HG03066 (cell line): ENCODE measurements around the gene INSL3.

Experiments used
- ATAC-seq: cut with Tn5 transposase; IDR thresholded peaks from one replicate; pipeline ENCODE4 v1.9.1; 2021; ENCODE audit warnings: low read depth; ENCODE audit not compliant: unreplicated experiment

Gene INSL3

DNA sequence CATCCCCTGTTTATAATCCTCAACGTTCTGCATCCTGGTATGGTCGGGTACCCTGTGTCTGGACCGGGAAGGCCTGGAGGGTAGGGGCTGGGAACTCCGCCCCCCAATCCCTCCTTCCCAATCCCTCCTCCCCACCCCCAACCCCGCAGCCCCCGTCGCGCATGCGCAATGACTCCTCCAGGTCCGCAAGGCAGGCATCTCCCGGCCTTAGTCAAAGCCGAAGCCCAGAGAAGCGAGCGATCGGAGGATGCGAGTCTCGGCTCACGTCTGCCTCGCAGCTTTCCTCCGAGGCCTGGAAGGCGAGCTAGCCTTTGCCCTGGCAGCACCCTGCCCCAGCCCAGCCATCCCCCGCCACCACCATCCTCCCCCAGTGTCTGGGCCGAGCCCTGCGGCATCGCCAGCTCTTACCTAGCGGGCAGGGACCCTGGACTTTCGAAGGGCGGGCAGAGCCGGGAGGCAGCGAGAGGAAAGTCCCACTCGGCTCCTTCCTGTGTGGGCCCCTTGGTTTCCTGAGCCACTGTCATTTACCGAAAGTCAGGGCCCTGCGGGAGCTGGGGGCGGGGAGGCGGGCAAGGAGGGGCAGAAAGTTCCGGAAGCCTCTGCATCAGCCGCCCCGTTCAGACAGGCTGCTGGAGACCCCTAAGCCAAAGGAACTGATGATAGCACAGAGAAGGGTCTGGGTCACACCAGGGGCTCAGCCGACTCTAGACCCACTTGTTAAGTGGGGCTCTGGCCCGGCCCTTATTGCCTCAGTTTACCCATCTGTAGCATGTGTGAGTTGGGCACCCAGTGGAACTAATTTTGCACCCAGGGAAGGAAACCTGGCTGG, 26.4 kb upstream of the INSL3 start, which contains the start of gene JAK3:
TSS of gene JAK3 (minus strand) at position 445 of the 829 bp plus-strand sequence. CDS start 3,565 bp downstream, outside the sequence.
- ATAC-seq = no peak

DNA sequence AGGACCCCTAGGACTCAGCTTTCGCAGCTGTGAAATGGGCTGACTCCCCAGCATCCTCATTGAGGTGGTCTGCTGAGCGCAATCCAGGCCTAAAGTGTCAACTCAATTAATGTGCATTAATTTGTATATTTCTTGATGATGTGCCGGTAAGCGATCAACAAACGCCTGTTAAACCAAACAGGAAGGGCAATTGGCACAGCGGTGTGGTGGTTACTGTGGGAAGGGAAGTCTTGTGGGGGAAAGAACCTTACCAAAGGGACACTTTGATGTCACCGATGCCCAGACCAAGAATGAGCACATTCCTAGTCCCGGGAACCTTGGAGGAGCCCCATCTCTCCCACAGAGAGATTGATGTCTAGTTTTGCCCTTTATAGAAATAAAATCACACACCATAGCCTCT, 24.8 kb upstream of the INSL3 start:
- ATAC-seq = no peak

DNA sequence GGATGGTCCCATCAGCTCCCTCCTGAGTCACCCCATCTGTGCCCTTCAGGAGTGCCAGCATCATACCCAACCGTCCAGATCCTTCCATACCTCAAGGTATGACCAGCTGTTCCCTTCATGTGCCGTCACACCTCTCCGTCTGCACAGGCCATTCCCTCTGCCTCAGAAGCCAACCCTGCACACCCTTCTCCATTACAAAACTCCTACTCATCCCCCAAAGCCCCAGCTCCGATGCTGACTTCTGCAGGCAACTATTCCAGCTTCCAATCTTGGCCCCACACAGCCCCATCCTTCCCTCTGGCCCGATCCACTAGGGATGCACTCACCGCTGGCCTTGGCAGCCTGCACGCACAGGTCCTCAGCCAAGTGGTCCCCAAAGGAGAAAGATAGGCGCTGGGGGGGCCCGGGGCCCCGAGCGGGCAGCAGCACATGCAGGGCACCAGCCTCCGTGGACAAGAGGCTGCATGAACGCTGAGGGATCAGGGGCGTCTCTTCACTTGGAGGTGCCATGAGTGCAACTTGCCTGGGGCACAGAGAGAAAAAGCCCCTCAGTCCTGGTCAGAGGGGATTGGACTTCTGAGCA, 22.7 kb upstream of the INSL3 start:
- no peak for ATAC-seq

DNA sequence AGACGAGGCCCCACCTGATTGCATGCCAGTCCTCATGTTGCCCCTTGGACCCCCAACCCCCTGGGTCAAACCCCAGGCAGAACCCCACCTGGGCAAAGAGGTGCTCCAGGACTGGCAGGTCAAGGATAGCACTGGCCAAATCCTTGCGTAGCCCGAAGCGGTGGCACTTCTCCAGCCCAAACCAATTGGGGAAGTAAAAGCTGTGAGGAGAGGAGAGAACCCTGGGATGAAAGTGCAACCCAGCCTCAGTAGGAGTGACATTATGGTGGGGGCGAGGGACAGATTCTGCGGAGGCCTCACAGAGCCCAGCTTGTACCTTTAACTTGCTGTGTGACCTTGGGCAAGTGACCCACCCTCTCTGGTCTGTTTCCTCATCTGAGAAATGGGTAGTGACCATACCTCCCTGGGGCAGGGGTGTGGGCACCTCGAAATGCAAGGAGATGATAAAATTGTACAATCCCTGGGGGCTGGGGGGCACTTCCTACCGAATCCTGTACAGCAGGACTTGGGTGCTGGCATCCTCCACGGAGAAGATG, 22.0 kb upstream of the INSL3 start:
- ATAC-seq = no peak

DNA sequence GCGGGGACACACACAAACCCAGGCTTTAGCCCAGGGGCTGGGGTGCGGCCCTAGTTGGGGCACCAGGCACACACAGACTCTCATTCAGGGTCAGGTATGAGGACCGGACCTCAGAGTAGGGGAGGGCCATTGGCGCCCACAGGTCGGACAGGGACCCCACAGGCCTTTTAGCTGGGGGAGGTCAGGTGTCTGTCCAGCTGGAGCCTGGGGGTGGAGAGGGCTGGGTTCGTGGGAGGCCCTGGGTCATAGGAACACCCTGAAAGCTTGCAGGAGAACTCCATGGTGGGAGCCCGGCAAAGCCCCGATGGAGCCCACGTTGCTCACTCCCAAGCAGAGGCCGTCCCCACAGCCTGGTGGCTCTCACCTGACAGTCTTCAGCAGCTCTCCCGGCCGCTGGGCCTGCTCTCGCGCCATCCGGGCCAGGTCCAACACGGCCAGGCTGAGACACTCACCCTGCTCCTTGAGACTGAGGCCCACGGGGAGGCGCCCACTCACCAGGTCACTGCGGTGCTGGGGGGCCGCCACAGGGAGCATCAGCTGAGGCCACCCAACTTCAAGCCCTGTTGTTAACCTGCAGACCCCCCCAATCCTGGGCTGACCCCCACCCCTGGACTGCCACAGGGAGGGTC, 21.5 kb upstream of the INSL3 start:
- no peak for ATAC-seq

DNA sequence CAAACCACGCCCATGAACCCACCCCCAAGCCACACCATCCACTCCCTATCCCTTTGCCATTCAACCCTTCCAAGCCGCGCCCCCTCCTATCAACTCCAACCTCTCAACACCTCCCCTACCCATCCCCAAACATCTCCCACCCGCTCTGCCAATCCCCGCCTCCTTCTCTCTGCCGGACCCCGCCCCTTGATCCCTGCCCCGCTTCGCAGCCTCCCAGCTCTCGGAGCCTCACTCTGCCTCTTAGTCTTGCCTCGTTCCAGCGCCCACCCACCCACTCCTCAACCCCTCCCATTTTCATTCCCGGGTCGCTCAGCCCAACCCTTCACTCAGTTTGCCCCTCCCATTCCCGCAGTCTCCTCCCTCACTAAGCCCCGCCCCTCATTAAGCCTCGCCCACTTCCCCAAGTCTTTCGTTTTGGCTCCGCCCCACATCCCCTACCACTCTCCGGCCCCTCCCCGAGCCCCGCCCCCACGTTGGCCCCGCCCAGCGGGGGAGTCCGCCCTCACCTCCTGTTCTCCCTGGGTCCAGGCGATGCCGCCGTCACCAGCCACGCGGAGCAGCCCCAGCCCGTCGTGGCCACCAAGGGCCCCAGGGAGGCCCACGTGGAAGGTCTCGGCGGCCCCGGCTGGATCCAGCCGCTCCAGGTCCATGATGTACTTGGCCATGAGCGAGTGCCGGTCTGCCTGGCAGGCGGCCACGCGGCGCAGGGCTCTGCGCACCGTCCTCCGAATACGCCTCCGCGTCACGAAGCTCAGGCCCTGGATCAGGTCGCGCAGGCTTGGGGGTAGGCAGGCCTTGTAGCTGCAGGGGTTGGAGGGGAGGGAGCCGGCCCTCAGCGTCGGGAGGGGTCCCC, 20.7 kb upstream of the INSL3 start:
- no peak for ATAC-seq

DNA sequence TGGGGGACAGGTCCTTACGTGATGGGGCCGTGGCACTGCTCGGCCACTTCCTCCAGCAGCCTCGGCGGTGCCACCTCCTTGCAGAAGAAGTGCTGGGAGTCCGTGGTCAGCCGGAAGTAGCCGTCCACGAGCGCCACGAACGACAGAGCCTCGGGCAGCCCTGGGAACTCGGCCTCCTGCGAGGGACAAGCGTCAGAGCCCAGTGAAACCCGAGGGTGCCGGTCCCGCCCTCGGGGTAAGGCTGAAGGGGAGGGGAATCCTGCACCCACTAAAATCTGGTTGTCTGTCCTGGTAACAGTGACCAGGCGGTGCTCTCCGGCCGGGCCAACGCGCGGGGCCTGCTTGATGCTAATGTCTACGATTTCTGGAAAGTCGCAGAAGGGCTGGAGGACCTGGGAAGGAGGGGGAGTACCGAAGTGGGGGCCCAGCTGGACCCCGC, 20.1 kb upstream of the INSL3 start:
- ATAC-seq = no peak

DNA sequence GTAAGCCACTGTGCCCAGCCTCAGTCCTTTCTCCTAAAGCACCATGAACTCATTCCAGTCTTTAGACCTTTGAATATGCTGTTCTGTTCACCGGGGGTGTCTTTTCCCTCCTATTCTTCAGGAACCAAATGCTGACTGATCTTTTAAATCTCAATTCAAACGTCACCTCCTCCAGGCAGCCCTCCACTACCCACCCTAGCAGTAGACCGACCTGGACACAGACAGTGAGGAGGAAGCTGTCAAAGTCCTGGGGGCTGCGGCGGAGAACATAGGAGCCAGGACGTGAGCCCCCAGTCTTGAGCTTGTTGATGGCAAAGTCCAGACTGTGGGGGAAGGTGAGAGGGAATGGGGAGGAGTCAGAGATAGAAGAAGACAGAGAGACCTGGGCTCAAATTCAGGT, 18.7 kb upstream of the INSL3 start:
- no peak for ATAC-seq

DNA sequence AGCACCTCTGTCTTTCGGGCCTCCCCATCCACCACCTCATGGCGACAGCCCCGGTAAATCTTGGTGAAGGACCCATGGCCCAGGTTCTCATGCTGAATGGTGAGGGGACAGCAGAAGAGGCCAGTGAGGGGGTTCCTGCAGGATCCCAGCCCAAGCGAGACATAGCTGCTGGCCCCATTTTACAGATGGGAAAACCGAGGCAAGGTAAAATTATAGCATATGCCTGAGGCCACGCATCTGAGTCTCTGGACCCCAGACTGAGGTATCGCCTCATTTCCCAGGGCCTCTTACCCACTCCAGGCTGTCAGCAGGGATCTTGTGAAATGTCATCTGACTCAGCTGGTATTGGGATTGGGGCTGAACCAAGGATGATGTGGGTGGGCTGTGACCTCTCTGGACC, 16.7 kb upstream of the INSL3 start:
- no peak for ATAC-seq

DNA sequence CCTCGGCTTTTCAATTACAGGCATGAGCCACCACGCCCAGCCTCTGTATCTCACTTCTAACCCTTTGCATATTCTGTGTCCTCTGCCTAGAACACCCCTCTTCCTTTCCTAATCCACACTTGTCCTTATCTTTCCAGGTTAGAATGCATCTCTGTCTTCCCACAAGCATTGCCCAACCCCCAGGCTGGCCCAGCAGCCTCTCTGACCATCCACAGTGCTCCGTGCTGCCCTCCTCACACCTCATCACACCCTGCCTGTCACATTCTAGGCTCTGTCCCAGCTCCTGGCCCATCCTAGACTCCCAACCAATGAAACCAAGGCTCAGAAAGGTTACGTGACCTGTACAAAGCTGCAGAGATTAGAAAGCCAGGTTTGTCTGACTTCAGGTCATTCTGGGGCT, 15.2 kb upstream of the INSL3 start:
- no peak for ATAC-seq

DNA sequence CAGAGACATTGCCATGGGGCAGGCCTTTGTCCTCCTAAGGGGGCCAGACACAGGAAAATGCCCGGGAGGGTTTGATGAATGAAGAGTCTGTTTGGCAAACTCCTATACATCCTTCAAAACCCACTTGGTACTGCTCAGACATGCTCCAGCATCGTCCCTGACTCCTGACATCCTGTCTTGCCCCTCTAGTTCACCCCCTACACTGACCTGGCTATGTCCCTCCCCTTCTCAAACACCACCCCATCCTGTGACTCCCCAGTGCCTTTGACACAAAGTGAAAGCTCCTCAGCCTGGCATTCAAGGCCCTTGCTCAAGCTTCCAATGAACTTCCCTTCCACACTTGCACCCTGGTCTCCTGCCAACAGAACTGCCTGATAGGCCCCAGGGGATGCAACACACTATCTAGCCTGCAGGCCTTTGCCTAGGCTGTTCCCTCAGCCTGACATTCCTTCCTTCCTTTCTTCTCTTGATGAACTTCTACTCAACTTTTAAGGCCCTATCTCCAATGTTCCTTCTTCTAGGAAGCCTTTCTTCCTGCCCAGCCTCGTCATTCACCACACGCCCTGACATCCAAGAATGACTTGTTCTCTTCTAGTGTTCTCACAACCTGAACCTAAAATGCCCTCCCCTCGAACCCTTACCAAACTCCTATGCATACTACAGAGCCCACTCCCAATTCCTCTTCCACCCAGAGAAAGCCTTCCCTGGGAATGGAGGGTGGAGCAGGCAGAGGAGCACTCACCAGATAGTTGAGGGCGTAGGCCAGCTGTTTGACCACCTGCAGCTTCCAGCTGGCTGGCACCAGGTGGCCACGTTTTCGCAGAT, 14.1 kb upstream of the INSL3 start:
- no peak for ATAC-seq

DNA sequence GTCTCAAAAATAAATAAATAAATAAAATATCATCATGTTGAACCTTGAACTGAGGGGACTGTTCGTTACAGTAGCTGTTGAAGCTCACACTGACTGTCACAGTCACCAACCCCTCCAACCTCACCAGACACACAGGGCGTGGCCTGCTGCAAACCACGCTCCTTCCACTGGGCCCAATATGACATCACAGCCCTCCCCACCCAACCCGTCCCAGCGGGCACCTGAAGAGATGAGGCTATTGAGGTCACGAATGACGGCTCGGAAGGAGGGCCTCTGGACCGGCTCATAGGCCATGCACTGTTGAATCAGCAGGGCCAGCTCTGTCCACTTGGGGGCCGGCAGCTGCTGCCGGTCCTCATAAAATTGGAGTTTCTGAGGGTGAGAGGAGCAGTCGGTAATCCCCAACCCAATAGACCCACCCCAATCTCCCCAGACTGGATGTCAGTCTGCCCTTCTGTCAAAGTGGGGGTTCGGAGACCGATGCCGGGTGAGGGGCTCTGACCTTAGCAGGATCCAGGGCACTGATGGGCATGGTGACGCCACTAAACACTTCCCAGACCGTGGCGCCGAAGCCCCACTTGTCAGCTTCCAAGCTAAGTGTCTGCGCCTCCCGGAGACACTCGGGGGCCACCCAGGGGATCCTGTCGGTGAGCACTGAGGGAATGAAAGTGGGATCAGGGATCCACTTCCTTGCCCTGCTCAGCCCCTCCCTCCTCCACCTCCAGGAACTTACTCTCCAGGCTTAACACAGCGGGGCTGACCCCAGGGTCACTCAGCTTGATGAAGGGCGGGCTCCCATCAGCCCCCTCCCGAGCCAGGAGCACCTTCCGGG, 13.2 kb upstream of the INSL3 start:
- no peak for ATAC-seq

DNA sequence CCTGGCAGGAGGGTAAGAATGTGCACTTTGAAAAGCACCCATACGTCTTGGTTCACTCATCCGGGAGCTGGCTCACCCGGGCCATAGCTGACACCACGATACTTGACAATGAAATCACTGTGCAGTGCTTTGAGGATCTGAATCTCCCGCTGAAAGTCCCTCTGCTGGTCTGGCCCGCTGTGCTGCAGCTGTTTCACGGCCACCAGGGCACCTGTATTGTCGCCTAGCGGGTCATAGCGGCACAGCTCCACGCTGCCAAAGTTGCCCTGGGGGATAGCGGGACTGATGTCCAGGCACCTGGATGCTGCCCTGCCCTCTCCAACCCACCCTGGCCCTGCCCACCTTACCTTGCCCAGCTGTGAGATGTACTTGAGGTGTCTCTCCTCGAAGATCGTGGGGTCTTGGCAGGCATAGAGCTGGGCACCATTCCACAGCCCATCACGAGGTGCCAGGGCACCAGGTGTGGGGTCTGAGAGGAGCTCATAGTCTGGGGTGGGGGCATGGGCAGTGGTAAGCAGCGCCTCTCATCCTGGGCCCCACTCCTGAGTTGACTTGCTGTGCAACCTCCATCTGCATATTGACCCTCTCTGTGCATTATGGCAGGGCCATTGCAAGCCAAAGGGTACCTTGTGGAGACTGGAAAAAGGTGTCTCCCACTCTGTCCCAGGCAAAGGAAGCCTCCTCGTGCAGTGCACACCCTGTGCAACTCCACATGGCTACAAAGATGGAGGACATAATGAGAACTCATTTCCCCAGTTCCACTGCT, 11.3 kb upstream of the INSL3 start:
- no peak for ATAC-seq

DNA sequence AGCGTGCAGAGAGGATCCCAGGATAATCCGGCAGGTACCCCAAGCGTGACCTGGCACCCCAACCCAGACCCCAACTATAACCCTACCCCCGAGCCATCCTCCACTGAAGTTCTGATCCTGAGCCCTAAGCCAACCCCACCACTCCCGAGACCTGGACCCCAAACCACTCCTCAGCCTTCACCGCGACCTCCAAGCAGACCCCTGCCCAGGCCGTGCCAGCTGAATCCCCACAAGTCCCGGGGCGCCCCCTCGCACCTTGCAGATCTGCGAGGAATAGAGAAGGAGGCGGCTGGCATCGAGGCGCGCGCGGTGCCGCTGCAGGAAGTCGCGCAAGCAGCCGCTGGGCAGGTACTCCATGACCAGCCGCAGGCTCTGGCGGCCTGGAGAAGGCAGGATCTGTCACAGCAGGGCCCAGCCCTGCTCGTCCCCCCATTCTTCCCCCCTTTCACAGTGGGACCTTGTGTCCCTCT, 10.1 kb upstream of the INSL3 start:
- no peak for ATAC-seq

DNA sequence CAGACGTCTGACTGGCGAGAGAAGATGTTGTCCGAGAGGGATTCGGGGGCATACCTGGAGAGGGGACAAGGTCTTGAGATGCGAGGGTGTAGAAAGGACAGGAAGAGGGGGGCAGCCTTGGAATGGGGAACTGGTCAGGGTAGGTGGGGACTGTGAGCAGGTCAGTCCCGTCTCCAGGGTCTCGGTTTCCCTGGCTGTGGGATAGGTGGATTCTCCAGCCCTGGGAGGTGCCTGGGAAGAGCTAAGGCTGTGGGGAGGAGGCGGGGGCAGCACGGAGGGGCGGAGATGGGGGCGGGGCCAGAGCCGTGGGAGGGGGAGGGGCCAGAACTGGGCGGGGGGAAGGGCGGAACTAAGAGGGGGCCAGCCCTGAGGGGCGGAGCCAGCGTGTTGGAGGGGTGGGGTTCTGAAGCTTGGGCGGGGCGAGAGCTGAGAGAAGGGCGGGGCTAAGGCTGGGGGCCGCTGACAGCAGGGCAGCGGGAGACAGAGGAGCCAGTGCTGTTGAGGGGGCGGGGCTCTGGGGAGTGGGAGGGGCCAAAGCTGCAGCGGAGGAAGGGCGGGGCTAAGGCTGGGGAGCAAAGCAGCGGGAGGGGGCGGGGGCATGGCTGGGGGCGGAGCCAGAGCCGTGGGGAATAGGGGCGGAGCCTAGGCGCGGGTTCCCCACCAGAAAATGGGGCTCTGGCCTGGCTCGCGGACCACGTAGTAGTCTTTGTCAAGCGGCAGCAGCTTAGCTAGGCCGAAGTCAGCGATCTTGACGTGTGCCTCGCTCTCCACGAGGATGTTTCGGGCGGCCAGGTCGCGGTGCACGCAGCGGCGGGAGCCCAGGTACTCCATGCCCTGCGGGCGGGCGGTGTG, 9.5 kb upstream of the INSL3 start:
- ATAC-seq = no peak

DNA sequence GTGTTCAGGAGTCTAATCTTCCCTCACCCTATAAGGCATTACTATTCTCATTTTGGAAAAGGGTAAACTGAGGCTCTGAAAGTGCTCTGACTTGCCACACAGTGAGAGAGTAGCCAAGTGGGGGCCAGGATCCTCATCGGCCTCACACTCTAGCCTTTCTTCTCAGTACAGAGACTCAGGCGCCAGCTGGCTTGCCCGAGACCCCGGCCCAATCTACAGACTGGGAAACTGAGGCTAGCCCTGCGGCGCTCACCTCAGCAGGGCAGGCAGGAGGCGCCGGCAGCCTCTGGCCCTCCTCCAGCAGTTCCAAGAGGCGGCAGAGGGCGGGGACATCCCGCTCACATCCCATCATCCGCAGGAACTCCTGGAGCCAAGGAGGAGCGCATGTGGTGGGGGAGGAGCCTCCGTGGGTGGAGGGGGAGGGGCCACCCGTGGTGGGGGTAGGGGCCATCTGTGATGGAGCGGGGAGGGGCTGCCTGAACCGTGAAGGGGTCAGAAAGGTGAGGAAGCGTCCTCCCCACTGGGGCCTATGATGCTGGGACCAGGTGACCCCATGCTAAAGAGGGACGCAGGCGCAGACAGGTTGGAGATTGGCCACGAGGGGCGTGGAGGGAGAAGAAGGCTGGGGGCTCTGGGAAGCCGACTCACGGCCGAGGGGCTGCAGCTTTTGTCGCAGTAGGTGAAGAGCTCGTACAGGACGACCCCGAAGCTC, 8.7 kb upstream of the INSL3 start:
- ATAC-seq = no peak
